HepG2 (cell line): ENCODE results near the gene JADE2. TPM values are rescaled to one million over a fixed set of nuclear protein-coding genes. Genes with fewer than 3 reads are reported as not detected.
A peak's percentile ranks its signal among the peaks of the same experiment; 100 is the strongest.

ENCODE experiments used
- ELF4 ChIP-seq: sonication (generic); formaldehyde crosslinking; IDR thresholded peaks from 2 replicates; pipeline ENCODE4 v1.5.0; 2020; ENCODE audit warnings: missing genetic modification reagents, mild to moderate bottlenecking, moderate library complexity, borderline replicate concordance
- KDM2A ChIP-seq: sonication (generic); formaldehyde crosslinking; IDR thresholded peaks from 2 replicates; pipeline ENCODE4 v1.4.0; 2020; ENCODE audit warnings: low read depth, missing genetic modification reagents, borderline replicate concordance
- RORA ChIP-seq: sonication (generic); formaldehyde crosslinking; IDR thresholded peaks from 2 replicates; pipeline ENCODE4 v1.5.0; 2020; ENCODE audit warnings: mild to moderate bottlenecking, missing genetic modification reagents, moderate library complexity
- SAP130 ChIP-seq: IDR thresholded peaks from 2 replicates; pipeline ENCODE4 v1.6.1; 2016; ENCODE audit warnings: low read depth
- TCF7L2 ChIP-seq: IDR thresholded peaks from 2 replicates; pipeline ENCODE4 v1.6.1; 2011; ENCODE audit warnings: mild to moderate bottlenecking, low read depth, low read length, moderate library complexity
- ZBTB2 ChIP-seq: sonication (generic); formaldehyde crosslinking; IDR thresholded peaks from 2 replicates; pipeline ENCODE4 v1.8.0; 2022; ENCODE audit warnings: low read depth, missing genetic modification reagents
- ZNF142 ChIP-seq: sonication (generic); formaldehyde crosslinking; IDR thresholded peaks from 2 replicates; pipeline ENCODE4 v1.4.0; 2020; ENCODE audit warnings: missing genetic modification reagents
- ZNF574 ChIP-seq: sonication (generic); formaldehyde crosslinking; IDR thresholded peaks from 2 replicates; pipeline ENCODE4 v1.4.0; 2020; ENCODE audit warnings: missing genetic modification reagents
- polyA plus RNA-seq, 8 experiments: library from polyadenylated mRNA; depleted of rRNA in 3 of 8; stranded (reverse) in 7 of 8; unstranded in 1 of 8; fragments of >200 nt; fragmentation: Illumina TruSeq in 4 of 8; extraction: Trizol in 4 of 8; gene quantifications; 2 replicates each; pipeline versions ENCODE4 v1.2.1 to v1.2.3, GENCODE V29; 2011 to 2016; ENCODE audit warnings: low read depth in 4 of 8, missing spikeins in 1 of 8, mixed read lengths in 1 of 8; ENCODE audit not compliant: insufficient read depth in 1 of 8
- total RNA-seq, 5 experiments: library from RNA; depleted of rRNA; stranded (reverse); fragments of >200 nt; fragmentation: Illumina TruSeq; extraction: Trizol; gene quantifications; 2 replicates each; pipeline ENCODE4 v1.2.3, GENCODE V29; 2016; ENCODE audit warnings: low read depth in 1 of 5

The JADE2 gene
- total and polyA plus RNA-seq, 2 of the 13 experiments (the other 11 are each of a cell fraction or from before 2014, with no cell fraction given): 7.5 to 15.1 TPM

GRCh38 chr5:134511796-134512660 lies 13.4 kb upstream of the JADE2 start (continued):
- TF ChIP-seq KDM2A (CRISPR knock-in tag) (no peak), ZNF574 (CRISPR knock-in tag) (peak; percentile 80), RORA (CRISPR knock-in tag) (no peak), ZBTB2 (CRISPR knock-in tag) (no peak), ELF4 (CRISPR knock-in tag) (no peak), ZNF142 (CRISPR knock-in tag) (no peak), TCF7L2 (no peak), SAP130 (CRISPR knock-in tag) (peak; percentile 19; the same call in 1 of the 2 replicates)
